GM12878 (cell line): Measurements from ENCODE around the gene MIA. TPM values are rescaled to one million over a fixed set of nuclear protein-coding genes. Genes with fewer than 3 reads are reported as not detected.

Experiments
- CEBPZ ChIP-seq: fragments of 150-350 bp; IDR thresholded peaks from 2 replicates; pipeline ENCODE4 v1.6.1; 2016; ENCODE audit warnings: low read depth, low read length
- CHD2 ChIP-seq: IDR thresholded peaks from 2 replicates; pipeline ENCODE4 v1.6.1; 2011; ENCODE audit warnings: low read depth, low read length, improper control_type of control experiment, borderline replicate concordance
- CTCF ChIP-seq, 3 experiments: IDR thresholded peaks in 2 of 3; conservative IDR thresholded peaks in 1 of 3; 2 replicates each; pipeline ENCODE4 v1.5.1; 2011; ENCODE audit warnings: low read depth in 3 of 3, low read length in 3 of 3, mild to moderate bottlenecking in 3 of 3, control low read depth in 2 of 3, moderate library complexity in 2 of 3, inconsistent platforms in 1 of 3, mixed read lengths in 1 of 3; ENCODE audit not compliant: control insufficient read depth in 2 of 3, insufficient read depth in 1 of 3; ENCODE audit errors: extremely low read depth in 1 of 3
- FOXK2 ChIP-seq: fragments of 450-650 bp; IDR thresholded peaks from 2 replicates; pipeline ENCODE4 v1.6.1; 2017; ENCODE audit warnings: mild to moderate bottlenecking, moderate library complexity
- IKZF2 ChIP-seq, 2 experiments: fragments of 450-650 bp; IDR thresholded peaks; 2 replicates each; pipeline ENCODE4 v1.6.1; 2017; ENCODE audit warnings: mild to moderate bottlenecking in 2 of 2, moderate library complexity in 2 of 2
- IRF4 ChIP-seq: IDR thresholded peaks from 2 replicates; pipeline ENCODE4 v1.6.1; 2011; ENCODE audit warnings: low read depth, low read length
- KLF5 ChIP-seq: fragments of 450-650 bp; IDR thresholded peaks from 2 replicates; pipeline ENCODE4 v1.6.1; 2014; ENCODE audit warnings: mild to moderate bottlenecking; ENCODE audit not compliant: partially characterized antibody
- NR2F1 ChIP-seq: fragments of 450-650 bp; conservative IDR thresholded peaks from 2 replicates; pipeline ENCODE4 v1.6.1; 2017; ENCODE audit warnings: mild to moderate bottlenecking
- POLR2A ChIP-seq: IDR thresholded peaks from 2 replicates; pipeline ENCODE4 v1.6.1; 2011; ENCODE audit warnings: low read depth, mild to moderate bottlenecking, low read length
- RBBP5 ChIP-seq: fragments of 200-600 bp; sonication (generic); conservative IDR thresholded peaks from 2 replicates; pipeline ENCODE4 v1.6.1; 2016
- SMAD1 ChIP-seq: fragments of 450-650 bp; IDR thresholded peaks from 2 replicates; pipeline ENCODE4 v1.6.1; 2018; ENCODE audit warnings: mild to moderate bottlenecking, low read depth; ENCODE audit not compliant: partially characterized antibody
- SRF ChIP-seq, 2 experiments: IDR thresholded peaks; 2 replicates each; pipeline ENCODE4 v1.6.1; 2011; ENCODE audit warnings: low read depth in 2 of 2, low read length in 2 of 2, mild to moderate bottlenecking in 1 of 2, moderate library complexity in 1 of 2
- STAT1 ChIP-seq: fragments of 450-650 bp; conservative IDR thresholded peaks from 2 replicates; pipeline ENCODE4 v1.6.1; 2014; ENCODE audit warnings: antibody characterized with exemption, mild to moderate bottlenecking
- USF1 ChIP-seq: IDR thresholded peaks from 2 replicates; pipeline ENCODE4 v1.6.1; 2011; ENCODE audit warnings: borderline replicate concordance, low read depth, mild to moderate bottlenecking, moderate library complexity, mixed read lengths, low read length; ENCODE audit not compliant: insufficient read depth; ENCODE audit errors: extremely low read length
- ZNF274 ChIP-seq: IDR thresholded peaks from one replicate; pipeline ENCODE4 v1.8.0; 2011; ENCODE audit not compliant: insufficient read length, insufficient read depth
- ZNF622 ChIP-seq: fragments of 450-650 bp; IDR thresholded peaks from 2 replicates; pipeline ENCODE4 v1.6.1; 2017; ENCODE audit warnings: mild to moderate bottlenecking, inconsistent platforms
- ZZZ3 ChIP-seq: IDR thresholded peaks from 2 replicates; pipeline ENCODE4 v1.6.1; 2011; ENCODE audit warnings: low read depth; ENCODE audit not compliant: control insufficient read depth, insufficient read length
- polyA plus RNA-seq, 11 experiments: library from polyadenylated mRNA; depleted of rRNA in 4 of 11; unstranded in 6 of 11; stranded (reverse) in 5 of 11; fragments of >200 nt; fragmentation: Nextera tagmentation in 4 of 11; fragmentation: Illumina TruSeq in 1 of 11; extraction: Ambion mirVana in 4 of 11; extraction: Trizol in 1 of 11; gene quantifications; 1 replicate in 1 of 11; 2 replicates in 10 of 11; pipeline versions ENCODE4 v1.2.1 to v1.2.3, GENCODE V29; 2011 to 2016; ENCODE audit warnings: inconsistent platforms in 2 of 11, missing spikeins in 2 of 11, low read depth in 1 of 11
- total RNA-seq, 4 experiments: library from RNA; depleted of rRNA in 3 of 4; stranded (reverse); fragments of >200 nt in 3 of 4; fragmentation: Illumina TruSeq in 1 of 4; extraction: Trizol in 1 of 4; gene quantifications; 2 replicates each; pipeline versions ENCODE4 v1.2.1 to v1.2.3, GENCODE V29; 2013 to 2021
- TF ChIP-seq, protein P1 (sequence below): fragments of 450-650 bp; IDR thresholded peaks from 2 replicates; pipeline ENCODE4 v1.6.1; 2017; ENCODE audit warnings: borderline replicate concordance
- TF ChIP-seq, protein P2 (sequence below): fragments of 450-650 bp; IDR thresholded peaks from 2 replicates; pipeline ENCODE4 v1.6.1; 2016; ENCODE audit warnings: mild to moderate bottlenecking

MIA gene
- total and polyA plus RNA-seq, 10 of the 15 experiments (the other 5 are each of a cell fraction or from before 2014, with no cell fraction given): 0.16 to 2.7 (median 1.4) TPM; not detected in 3

- TF ChIP-seq CEBPZ (no peak; the same call in 1 of the 2 replicates), ZNF274 (no peak), CTCF (IDR thresholded peaks at IDR 0.05 in 2 of 3, conservative IDR thresholded peaks at IDR 0.05 in 1 of 3; ENCODE audit: control insufficient read depth in 2 of 3, extremely low read depth in 1 of 3, insufficient read depth in 1 of 3, low read depth in 3 of 3, low read length in 3 of 3) (no peak), FOXK2 (peak; percentile 56), KLF5 (no peak), ZNF622 (no peak), ZZZ3 (no peak), USF1 (peak; percentile 94), CHD2 (peak; percentile 39), SRF (IDR thresholded peaks at IDR 0.05; ENCODE audit: low read depth in 2 of 2, low read length in 2 of 2) (0 out of 4 replicates have a peak, but pooled peaks of 1 of the 2 experiments have one; percentile 40), RBBP5 (no peak), POLR2A (peak; percentile 57; the same call in 1 of the 2 replicates), IKZF2 (IDR thresholded peaks at IDR 0.05) (peak; percentile 91 to 93), STAT1 (0 out of 2 replicates have a peak, but pooled peaks have one; percentile 19), SMAD1 (peak; percentile 76), NR2F1 (peak; percentile 100), IRF4 (no peak)
- TF ChIP-seq, protein P1, sequence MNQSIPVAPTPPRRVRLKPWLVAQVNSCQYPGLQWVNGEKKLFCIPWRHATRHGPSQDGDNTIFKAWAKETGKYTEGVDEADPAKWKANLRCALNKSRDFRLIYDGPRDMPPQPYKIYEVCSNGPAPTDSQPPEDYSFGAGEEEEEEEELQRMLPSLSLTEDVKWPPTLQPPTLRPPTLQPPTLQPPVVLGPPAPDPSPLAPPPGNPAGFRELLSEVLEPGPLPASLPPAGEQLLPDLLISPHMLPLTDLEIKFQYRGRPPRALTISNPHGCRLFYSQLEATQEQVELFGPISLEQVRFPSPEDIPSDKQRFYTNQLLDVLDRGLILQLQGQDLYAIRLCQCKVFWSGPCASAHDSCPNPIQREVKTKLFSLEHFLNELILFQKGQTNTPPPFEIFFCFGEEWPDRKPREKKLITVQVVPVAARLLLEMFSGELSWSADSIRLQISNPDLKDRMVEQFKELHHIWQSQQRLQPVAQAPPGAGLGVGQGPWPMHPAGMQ: no peak
- TF ChIP-seq, protein P2, sequence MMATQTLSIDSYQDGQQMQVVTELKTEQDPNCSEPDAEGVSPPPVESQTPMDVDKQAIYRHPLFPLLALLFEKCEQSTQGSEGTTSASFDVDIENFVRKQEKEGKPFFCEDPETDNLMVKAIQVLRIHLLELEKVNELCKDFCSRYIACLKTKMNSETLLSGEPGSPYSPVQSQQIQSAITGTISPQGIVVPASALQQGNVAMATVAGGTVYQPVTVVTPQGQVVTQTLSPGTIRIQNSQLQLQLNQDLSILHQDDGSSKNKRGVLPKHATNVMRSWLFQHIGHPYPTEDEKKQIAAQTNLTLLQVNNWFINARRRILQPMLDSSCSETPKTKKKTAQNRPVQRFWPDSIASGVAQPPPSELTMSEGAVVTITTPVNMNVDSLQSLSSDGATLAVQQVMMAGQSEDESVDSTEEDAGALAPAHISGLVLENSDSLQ: peak; percentile 92
These were observed 25.1 kb upstream of the MIA start, which contains the start of gene ACTMAP (continued) for GRCh38 chr19:40750058-40750873.
